ENCODE results near the gene THYN1. TPM values are rescaled to one million over a fixed set of nuclear protein-coding genes. Genes with fewer than 3 reads are reported as not detected.
A peak's percentile ranks its signal among the peaks of the same experiment; 100 is the strongest.

THYN1 gene
- total and polyA plus RNA-seq, 2 donors (not counting 3 experiments of a cell fraction or from before 2014, with no cell fraction given) = 35.7 to 38.0 TPM

GRCh38 chr11:134244593-134244992, 8.6 kb downstream of the THYN1 start:
- dilution Hi-C loops (cut with MboI; ENCODE audit: extremely low pct_ligation_motif_present, low sequenced_read_pairs) (no loop called here), intact Hi-C loops (cut with micrococcal nuclease) (loop anchor here (1.0 kb wide), 1 partner anchor 37 kb away; no protein-coding TSS in a partner anchor)
- no peak overlapping the region for H3K9ac ChIP-seq (replicated peaks; ENCODE audit: extremely low read depth, insufficient read depth, low read length)
- H4K20me1 ChIP-seq (replicated peaks; ENCODE audit: control insufficient read depth, extremely low read depth, insufficient read depth, low read length) = no peaks in the 10 kb centered on the region
- peak; percentile 36 for DNase-seq (ENCODE audit: low read depth, low spot score)
- no peak for TF ChIP-seq POLR2AphosphoS5 (IDR thresholded peaks at IDR 0.05; ENCODE audit: insufficient read depth, low read depth, low read length)
- TF ChIP-seq, protein P1, sequence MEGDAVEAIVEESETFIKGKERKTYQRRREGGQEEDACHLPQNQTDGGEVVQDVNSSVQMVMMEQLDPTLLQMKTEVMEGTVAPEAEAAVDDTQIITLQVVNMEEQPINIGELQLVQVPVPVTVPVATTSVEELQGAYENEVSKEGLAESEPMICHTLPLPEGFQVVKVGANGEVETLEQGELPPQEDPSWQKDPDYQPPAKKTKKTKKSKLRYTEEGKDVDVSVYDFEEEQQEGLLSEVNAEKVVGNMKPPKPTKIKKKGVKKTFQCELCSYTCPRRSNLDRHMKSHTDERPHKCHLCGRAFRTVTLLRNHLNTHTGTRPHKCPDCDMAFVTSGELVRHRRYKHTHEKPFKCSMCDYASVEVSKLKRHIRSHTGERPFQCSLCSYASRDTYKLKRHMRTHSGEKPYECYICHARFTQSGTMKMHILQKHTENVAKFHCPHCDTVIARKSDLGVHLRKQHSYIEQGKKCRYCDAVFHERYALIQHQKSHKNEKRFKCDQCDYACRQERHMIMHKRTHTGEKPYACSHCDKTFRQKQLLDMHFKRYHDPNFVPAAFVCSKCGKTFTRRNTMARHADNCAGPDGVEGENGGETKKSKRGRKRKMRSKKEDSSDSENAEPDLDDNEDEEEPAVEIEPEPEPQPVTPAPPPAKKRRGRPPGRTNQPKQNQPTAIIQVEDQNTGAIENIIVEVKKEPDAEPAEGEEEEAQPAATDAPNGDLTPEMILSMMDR (IDR thresholded peaks at IDR 0.05; ENCODE audit: extremely low read depth in 1 of 2, insufficient read depth in 1 of 2, low read depth in 1 of 2, low read length in 2 of 2) = peak; percentile 39 to 63
- TF ChIP-seq JUN (IDR thresholded peaks at IDR 0.05; ENCODE audit: borderline replicate concordance, insufficient read depth, insufficient read length, low read depth) = no peak
- TF ChIP-seq EZH2 (IDR thresholded peaks at IDR 0.05; ENCODE audit: borderline replicate concordance, low read depth, low read length, severe bottlenecking) = no peak
- TF ChIP-seq POLR2A (IDR thresholded peaks at IDR 0.05; ENCODE audit: low read depth, low read length) = no peak
- no peak for TF ChIP-seq GATA2 (IDR thresholded peaks at IDR 0.05; ENCODE audit: insufficient read depth, insufficient read length, low read depth, low read length)
- no peak for TF ChIP-seq MAX (IDR thresholded peaks at IDR 0.05; ENCODE audit: insufficient read depth, insufficient read length)
- no peak for TF ChIP-seq MYC (IDR thresholded peaks at IDR 0.05; ENCODE audit: low read depth, low read length)
- FAIRE-seq = peak; percentile 67
- H3K4me3 ChIP-seq (replicated peaks in 1 of 3; ENCODE audit: insufficient read depth in 1 of 3, low read depth in 1 of 3, low read length in 3 of 3) = no peak overlapping the region
- H3K79me2 ChIP-seq (ENCODE audit: control insufficient read depth, insufficient read depth, low read length) = no peaks in the 10 kb centered on the region
- no peaks in the 10 kb centered on the region for H3K4me1 ChIP-seq (ENCODE audit: control insufficient read depth, extremely low read depth, insufficient read depth, low read length)
- H3K4me2 ChIP-seq (ENCODE audit: insufficient read depth, low read length) = no peak overlapping the region
- no peaks in the 10 kb centered on the region for H3K9me1 ChIP-seq (replicated peaks; ENCODE audit: control insufficient read depth, extremely low read depth, insufficient read depth, low read length)
- no peak overlapping the region for H2AFZ ChIP-seq (ENCODE audit: low read depth, low read length)
- ChIA-PET CTCF (interaction anchor here (1.0 to 2.4 kb wide), 9 partner anchors 9 to 317 kb away, joined by 3 to 21 read pairs (median 4); partner anchors contain the start of genes ACAD8, NCAPD3 and VPS26B), POLR2A (no interaction called here)
- no peaks in the 10 kb centered on the region for H3K27me3 ChIP-seq (ENCODE audit: control insufficient read depth in 2 of 2, insufficient read depth in 2 of 2, low read length in 2 of 2)
- no peaks in the 10 kb centered on the region for H3K9me3 ChIP-seq (replicated peaks; ENCODE audit: control insufficient read depth, insufficient read depth, low read length)
- no peak overlapping the region for H3K27ac ChIP-seq (ENCODE audit: insufficient read depth, low read depth, low read length)
- peaks cover 5 to 46% of the 10 kb centered on the region in 2 experiments for H3K36me3 ChIP-seq (ENCODE audit: control insufficient read depth in 2 of 2, extremely low read depth in 1 of 2, insufficient read depth in 2 of 2, low read length in 2 of 2)
- no TSS peak for BruUV-seq (replicated peaks)

Measured in endothelial cell of umbilical vein (primary cell).